C4-2B (cell line): ENCODE data around the gene SLC6A17.

Experiments
- ZFX ChIP-seq: fragments of 450-650 bp; IDR thresholded peaks from 2 replicates; pipeline ENCODE4 v1.6.1; 2017
- TF ChIP-seq, protein P1 (sequence below): fragments of 450-650 bp; conservative IDR thresholded peaks from 2 replicates; pipeline ENCODE4 v1.5.1; 2017; ENCODE audit warnings: mild to moderate bottlenecking

DNA sequence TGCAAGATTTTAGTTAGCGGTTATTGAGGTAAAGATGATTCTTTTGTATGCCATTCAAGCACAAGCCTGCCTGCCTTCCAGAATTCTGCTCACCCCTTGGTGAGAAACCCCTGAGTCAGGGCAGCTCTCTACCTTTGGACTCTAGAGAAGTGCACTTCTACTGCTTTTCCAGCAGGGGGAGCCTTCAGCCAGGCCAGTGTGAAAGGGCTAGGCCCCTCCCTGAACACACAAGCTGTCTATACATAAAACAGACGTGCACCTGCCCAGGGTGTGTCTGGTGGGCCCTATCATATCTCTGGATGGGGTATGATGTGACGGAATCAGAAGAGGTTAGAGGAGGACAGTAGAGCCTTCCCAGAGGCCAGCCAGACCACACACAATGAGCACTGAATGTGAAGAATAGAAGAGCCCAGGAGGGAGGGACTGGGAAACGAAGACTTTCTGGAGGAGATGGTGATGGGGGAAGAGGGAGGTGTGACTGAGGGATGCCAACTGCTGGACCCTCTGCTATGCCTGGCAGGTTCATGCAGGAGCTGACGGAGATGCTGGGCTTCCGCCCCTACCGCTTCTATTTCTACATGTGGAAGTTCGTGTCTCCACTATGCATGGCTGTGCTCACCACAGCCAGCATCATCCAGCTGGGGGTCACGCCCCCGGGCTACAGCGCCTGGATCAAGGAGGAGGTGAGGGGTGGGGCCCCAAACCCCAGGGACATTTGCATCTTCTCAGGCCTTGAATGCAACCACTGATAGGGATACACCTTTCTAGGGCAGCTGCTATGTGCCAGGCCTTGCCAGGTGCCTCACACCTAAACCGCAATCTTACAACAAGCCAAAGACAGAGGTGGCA lies 46.8 kb downstream of the SLC6A17 start:
- TF ChIP-seq, protein P1, sequence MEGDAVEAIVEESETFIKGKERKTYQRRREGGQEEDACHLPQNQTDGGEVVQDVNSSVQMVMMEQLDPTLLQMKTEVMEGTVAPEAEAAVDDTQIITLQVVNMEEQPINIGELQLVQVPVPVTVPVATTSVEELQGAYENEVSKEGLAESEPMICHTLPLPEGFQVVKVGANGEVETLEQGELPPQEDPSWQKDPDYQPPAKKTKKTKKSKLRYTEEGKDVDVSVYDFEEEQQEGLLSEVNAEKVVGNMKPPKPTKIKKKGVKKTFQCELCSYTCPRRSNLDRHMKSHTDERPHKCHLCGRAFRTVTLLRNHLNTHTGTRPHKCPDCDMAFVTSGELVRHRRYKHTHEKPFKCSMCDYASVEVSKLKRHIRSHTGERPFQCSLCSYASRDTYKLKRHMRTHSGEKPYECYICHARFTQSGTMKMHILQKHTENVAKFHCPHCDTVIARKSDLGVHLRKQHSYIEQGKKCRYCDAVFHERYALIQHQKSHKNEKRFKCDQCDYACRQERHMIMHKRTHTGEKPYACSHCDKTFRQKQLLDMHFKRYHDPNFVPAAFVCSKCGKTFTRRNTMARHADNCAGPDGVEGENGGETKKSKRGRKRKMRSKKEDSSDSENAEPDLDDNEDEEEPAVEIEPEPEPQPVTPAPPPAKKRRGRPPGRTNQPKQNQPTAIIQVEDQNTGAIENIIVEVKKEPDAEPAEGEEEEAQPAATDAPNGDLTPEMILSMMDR, result peak; percentile 98
- TF ChIP-seq ZFX, result no peak
